HuH-7.5 (cell line): ENCODE measurements around the gene TBX6.
A peak's percentile ranks its signal among the peaks of the same experiment; 100 is the strongest.

Experiments
- DNase-seq: peaks from one replicate; pipeline ENCODE4 v3.0.0; 2011; ENCODE audit warnings: low spot score

Gene TBX6

DNA sequence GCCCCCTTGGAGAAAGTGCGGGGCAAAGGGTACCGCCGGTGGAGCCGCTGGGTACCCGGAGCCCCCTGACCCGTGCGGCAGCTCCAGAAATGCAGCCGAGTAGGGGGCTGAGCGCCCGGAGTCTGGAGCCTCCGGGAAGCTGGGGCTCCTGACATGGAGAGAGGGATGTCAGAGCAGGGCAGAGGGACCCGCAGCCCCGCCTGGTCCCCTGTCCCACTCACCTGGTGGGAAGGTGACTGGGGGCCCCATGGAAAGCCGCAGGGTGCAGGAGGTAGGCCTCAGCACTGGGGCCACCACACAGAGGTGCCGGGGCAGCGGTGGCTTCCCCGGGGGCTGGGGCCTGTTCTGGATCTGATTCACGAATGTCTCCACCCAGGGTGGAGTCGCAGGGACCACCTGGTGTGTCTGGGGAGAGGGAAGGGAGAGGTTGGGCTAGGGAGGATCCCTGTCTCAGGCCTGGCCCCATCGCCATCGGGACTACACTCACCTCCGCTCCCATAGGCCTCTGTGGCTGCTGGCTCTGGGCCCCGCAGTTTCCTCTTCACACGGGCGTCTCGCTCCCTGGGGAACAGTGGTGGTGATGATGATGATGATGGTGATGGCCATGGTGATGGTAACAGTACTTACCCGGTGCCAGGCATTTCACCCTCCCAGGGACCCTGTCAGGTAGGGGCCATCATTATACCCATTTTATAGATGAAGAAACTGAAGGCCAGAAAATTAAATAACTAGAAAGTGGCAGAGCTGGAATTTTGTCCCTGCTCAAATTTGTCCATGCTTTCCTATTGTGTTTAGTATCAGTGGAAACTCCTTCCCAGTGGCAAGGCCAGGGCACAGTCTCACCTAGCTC, 5.2 kb downstream of the TBX6 start:
- no peak for DNase-seq

DNA sequence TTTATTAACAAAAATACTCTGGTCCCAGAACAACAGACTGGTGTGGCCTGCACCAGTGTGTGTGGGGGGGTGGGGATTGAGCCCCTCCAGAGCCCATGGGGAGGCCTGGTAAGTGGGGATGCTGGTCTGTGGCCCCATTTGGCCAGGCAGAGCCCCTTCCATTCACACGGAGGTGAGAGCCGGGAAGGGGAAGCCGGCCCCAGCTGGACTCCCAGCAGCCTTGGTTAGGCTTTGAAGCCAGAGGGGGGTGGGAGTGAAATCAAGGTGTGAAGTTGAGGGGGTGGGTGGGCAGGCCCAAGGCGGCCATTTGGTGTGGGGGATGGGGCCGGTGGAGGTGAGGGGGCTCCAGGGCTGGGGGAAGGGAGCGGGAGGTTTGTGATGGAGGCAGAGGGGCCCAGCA, 5.9 kb downstream of the TBX6 start:
- no peak for DNase-seq

DNA sequence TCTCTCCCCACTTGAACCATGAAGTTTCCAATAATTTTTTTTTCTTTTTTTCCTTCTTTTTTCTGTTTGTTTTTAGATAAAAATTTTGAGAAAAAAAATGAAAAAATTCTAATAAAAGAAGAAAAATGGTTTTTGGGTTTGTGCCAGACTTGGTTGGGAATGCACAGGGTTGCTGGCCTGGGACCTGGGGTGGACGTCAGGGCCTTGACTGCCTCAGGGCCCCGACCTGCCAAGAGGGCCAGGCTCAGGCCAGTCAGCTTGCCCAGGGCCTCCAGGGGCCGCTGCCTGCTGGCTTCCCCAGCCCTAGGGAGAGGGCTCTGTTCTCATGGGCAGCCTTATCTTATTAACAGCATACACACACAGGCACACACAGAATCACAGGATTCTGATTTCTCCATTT, 6.5 kb downstream of the TBX6 start:
- DNase-seq = no peak

- DNase-seq = no peak
These were observed 6.9 kb downstream of the TBX6 start for GRCh38 chr16:30084816-30085159.

GRCh38 chr16:30084096-30084815, 7.5 kb downstream of the TBX6 start:
- DNase-seq = no peak

DNA sequence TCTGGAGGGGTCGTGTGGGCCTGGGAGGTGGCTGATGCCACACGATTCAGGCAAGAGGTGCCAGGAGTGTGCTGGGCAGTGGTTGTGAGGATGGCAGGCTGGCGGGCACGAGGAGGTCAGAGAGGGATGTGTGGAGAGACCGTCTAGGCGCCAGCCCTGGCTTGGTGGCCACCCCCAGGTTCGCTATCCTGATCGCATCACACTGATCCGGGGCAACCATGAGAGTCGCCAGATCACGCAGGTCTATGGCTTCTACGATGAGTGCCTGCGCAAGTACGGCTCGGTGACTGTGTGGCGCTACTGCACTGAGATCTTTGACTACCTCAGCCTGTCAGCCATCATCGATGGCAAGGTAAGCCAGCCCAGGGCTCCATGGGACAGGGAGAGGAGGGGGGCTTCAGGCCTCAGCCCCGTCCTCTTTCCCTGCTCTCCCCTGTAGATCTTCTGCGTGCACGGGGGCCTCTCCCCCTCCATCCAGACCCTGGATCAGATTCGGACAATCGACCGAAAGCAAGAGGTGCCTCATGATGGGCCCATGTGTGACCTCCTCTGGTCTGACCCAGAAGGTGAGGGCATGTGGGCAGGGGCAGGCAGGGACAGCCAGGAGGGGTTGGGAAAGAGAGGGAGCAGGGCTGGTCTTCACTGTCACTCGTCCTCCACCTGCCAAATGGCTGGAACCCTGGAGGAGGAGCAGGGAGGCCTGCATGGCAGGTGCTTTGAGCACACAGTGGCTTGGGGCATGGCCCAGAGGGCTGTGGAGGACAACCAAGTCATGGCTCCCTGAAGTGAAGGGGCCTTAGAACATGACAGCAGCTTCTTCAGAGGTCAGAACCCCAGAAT, 8.3 kb downstream of the TBX6 start:
- DNase-seq = no peak

GRCh38 chr16:30082545-30083090, 9.1 kb downstream of the TBX6 start:
- peak; percentile 46 for DNase-seq

DNA sequence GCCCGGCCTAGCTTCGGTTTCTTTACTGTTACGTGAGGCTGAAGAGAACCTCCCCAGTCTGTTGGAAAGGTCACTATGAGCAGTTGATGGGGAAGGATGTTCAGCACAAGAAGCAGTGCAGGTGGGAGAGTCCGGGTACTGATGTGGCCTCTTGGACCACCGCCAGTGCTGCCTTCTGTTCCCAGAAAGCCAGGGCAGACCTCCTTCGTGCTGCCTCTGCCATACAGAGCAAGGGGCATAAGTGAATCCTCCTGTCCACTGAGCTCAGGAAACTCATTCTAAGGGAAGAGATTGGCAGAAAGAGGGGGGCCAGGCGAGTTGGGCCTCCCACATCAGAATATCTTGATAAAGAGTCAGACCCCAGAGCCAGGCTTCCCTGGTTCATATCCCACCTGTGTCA, 12.2 kb downstream of the TBX6 start:
- DNase-seq = no peak

DNA sequence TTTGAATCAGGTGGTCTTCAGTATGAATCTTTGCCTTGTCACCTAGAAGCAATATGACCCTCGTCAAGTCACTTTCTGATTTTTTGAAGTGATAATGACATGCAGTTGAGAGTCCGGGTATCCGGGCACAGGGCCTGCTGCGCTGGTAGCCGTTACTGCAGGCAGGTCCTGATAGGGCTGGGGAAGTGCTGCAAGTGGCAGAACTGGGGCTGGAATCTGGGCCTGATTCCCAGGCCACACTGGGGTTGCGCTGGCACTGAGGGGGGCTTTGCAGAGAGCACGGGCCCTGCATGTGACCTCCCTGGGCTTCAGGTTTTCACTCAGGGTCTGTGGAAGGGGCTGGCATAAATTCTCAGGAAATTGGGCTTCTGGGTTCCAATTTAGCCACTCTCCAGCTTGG, 13.0 kb downstream of the TBX6 start:
- no peak for DNase-seq

- DNase-seq = no peak
These were observed 14.1 kb downstream of the TBX6 start for GRCh38 chr16:30077656-30078055.

DNA sequence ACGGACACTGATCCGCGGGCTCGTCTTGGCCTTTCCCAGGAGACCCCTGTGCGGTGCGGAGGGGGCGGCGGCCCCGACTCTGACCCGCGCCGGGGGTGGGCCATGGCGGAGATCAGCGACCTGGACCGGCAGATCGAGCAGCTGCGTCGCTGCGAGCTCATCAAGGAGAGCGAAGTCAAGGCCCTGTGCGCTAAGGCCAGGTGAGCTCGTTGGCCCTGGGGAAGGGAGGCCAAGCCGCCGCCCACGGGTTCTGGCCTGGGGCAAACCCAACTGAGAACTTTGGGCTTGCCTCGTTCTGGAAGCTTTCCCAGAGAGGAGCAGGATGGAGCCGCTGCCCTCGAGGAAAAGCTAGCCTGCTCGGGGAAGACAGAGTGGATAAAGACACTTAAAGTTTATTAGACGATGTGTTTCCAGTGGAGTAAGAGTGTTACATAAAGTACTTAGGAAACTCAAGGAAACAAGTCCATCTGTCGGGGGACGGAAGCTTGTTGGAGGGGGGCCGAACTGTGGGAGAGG, 15.4 kb downstream of the TBX6 start:
- DNase-seq = no peak

DNA sequence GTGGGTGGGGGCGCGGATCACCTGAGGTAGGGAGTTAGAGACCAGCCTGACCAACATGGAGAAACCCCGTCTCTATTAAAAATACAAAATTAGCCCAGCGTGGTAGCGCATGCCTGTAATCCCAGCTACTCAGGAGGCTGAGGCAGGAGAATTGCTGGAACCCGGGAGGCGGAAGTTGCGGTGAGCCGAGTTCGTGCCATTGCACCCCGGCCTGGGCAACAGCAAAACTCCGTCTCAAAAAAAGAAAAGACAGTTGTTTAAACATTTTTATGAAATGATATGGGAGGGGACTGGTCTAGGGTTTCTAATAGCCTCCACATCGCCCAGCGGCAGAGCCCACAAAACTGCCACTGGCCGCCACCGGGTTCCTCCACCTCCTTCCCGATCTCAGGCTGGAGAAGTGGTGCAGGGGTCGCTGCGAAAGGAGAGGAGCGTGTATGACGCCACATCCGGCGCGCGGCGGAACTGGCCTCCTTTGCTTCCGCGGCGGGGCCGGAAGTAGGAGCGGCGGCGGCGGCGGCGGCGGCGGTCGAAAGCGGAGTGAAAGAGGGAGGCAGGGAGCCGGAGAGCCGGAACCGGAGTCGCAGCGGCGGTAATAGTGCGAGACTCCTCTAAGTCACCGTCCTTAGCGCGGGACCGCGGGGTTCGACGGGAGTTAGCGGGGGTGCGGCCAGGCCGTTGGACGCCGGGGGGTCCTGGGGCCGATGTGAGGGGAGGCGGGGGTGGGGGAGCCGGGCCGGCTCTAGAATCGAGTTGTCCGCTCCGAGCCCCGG, 16.0 kb downstream of the TBX6 start, which contains the start of gene PPP4C:
Gene PPP4C (plus strand): TSS at position 492 of the 773 bp plus-strand sequence. CDS start 384 bp downstream, outside the sequence.
- DNase-seq = peak; percentile 94

GRCh38 chr16:30070490-30070889, 21.2 kb downstream of the TBX6 start:
- no peak for DNase-seq

DNA sequence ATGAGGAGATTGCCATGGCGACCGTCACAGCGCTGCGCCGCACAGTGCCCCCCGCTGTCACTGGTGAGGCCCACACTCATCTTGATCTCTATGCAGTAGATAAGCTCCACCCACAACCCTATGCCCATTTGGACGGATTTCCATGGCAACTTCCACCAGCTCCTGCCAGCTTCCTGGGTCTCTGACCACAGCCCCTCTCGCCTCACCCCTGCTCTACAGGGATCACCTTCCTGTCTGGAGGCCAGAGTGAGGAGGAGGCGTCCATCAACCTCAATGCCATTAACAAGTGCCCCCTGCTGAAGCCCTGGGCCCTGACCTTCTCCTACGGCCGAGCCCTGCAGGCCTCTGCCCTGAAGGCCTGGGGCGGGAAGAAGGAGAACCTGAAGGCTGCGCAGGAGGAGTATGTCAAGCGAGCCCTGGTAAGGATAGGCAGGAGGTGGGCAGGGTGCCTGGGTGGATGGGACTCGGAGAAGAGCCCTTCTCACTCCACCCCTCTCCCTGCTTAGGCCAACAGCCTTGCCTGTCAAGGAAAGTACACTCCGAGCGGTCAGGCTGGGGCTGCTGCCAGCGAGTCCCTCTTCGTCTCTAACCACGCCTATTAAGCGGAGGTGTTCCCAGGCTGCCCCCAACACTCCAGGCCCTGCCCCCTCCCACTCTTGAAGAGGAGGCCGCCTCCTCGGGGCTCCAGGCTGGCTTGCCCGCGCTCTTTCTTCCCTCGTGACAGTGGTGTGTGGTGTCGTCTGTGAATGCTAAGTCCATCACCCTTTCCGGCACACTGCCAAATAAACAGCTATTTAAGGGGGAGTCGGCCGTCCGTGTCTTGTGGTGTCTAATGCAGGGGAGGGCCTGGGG, 21.9 kb downstream of the TBX6 start:
- no peak for DNase-seq

DNA sequence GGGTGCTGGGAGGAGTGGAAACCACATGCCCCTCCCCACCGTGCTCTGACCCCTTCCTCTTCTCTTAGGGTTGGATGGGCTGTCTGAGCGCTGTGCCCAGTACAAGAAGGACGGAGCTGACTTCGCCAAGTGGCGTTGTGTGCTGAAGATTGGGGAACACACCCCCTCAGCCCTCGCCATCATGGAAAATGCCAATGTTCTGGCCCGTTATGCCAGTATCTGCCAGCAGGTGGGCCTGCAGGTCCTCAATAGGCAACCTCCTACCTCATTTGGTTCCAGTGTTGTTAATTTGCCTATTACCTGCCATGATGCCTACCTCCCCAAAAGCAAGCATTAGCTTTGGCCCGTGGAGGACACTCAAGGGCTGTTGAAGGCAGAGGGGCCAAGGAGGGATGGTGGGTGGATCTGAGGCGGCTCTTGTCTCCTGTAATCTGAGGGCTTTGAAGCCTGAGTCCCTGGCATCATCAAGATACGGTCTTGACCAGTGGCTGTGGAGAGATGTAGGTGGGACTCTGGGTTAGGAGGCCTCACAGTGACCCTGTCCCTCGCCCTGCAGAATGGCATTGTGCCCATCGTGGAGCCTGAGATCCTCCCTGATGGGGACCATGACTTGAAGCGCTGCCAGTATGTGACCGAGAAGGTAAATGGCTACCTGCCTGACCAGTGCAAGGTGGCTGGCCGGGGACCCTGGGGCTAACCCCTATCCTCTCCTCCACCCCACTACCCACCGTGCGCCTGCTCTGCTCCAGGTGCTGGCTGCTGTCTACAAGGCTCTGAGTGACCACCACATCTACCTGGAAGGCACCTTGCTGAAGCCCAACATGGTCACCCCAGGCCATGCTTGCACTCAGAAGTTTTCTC, 22.7 kb downstream of the TBX6 start:
- DNase-seq = no peak

GRCh38 chr16:30068333-30068732, 23.4 kb downstream of the TBX6 start:
- DNase-seq = no peak

GRCh38 chr16:30067584-30067916, 24.2 kb downstream of the TBX6 start:
- no peak for DNase-seq

DNA sequence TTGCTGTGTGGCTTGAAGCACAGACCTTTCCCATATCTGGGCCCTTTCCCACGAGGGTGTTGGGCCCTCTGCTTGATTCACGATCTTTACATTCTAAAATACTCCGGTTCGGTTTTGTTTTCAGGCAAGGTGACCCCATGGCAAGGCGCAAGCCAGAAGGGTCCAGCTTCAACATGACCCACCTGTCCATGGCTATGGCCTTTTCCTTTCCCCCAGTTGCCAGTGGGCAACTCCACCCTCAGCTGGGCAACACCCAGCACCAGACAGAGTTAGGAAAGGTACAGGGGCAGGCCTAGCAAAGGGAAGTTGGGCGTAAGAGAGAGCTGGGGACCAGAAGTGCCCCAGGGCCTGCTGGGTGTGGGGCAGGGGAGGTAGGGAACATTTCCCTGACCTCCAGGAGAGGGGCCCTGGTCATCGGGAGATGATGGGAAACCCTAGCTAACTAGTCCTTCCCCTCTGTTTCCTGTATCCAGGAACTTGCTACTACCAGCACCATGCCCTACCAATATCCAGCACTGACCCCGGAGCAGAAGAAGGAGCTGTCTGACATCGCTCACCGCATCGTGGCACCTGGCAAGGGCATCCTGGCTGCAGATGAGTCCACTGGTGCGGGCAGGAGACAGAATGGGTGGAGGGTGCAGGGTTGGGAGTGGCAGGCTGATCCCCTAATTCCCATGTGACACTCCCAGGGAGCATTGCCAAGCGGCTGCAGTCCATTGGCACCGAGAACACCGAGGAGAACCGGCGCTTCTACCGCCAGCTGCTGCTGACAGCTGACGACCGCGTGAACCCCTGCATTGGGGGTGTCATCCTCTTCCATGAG, 24.8 kb downstream of the TBX6 start:
- DNase-seq = no peak
